ENCODE data around the gene PNPLA5. TPM values are rescaled to one million over a fixed set of nuclear protein-coding genes. Genes with fewer than 3 reads are reported as not detected.

The PNPLA5 gene
- total RNA-seq (2021; ENCODE audit: unreplicated experiment) (not detected), Bru-seq, nascent RNA (not detected), BruChase-seq, experiment 1, labeled RNA remaining after a 2-hour chase (not detected), BruChase-seq, experiment 2, labeled RNA remaining after a 6-hour chase (not detected)
- 0.11 TPM for polyA plus RNA-seq (2012; ENCODE audit: insufficient read length)
- long read RNA-seq = 0 reads

- ATAC-seq (no peak), DNase-seq (ENCODE audit: low read depth, low spot score) (no peak)
- H3K27ac ChIP-seq (ENCODE audit: low read length) = no peak within 1 kb of the TSS
- no peaks in the 10 kb centered on the region; the same call in 1 of the 2 replicates for H3K27me3 ChIP-seq (ENCODE audit: control insufficient read depth, insufficient read depth, low read length)
- H3K36me3 ChIP-seq (ENCODE audit: control insufficient read depth, insufficient read depth, low read length) = no peaks in the 10 kb centered on the region
- in situ Hi-C loops (cut with HindIII; ENCODE audit: low pct_unique_long_range_greater_than_20kb, low sequenced_read_pairs) (no loop called here), intact Hi-C loops (cut with micrococcal nuclease; ENCODE audit: unreplicated experiment) (no loop called here)
- CTCF ChIA-PET = no interaction called here
- H3K4me1 ChIP-seq (ENCODE audit: control insufficient read depth, insufficient read depth, low read length) = no peaks in the 10 kb centered on the region
- H3K9me3 ChIP-seq (ENCODE audit: control insufficient read depth, insufficient read depth, low read depth, low read length) = no peaks in the 10 kb centered on the region
- POLR2A ChIA-PET = no interaction called here
- no TSS peak for BruUV-seq (replicated peaks)
- TF ChIP-seq REST (IDR thresholded peaks at IDR 0.05; ENCODE audit: insufficient read depth in 1 of 2, low read depth in 2 of 2, low read length in 1 of 2) (no peak), SIN3A (IDR thresholded peaks at IDR 0.05; ENCODE audit: borderline replicate concordance, insufficient read depth, low read depth, low read length) (no peak), POLR2AphosphoS5 (IDR thresholded peaks at IDR 0.05; ENCODE audit: low read depth, low read length) (no peak), CTCF (IDR thresholded peaks at IDR 0.05) (no peak), TCF7L2 (IDR thresholded peaks at IDR 0.05; ENCODE audit: low read depth, low read length) (no peak)
- peak within 1 kb of the TSS; percentile 15 to 21; a peak in 3 of 4 replicates for H3K4me3 ChIP-seq (ENCODE audit: low read depth in 2 of 2, low read length in 2 of 2)
These were observed at the start of gene PNPLA5 for GRCh38 chr22:43891360-43892182. TSS of gene PNPLA5 (minus strand) at chr22:43892013. CDS start at chr22:43891880, 133 bp downstream.

- Histone ChIP-seq H3K27me3 (ENCODE audit: control insufficient read depth, insufficient read depth, low read length) (no peaks in the 10 kb centered on the region), H3K4me3 (ENCODE audit: low read depth in 2 of 2, low read length in 2 of 2) (no peak overlapping the region), H3K27ac (ENCODE audit: low read length) (no peak overlapping the region), H3K4me1 (ENCODE audit: control insufficient read depth, insufficient read depth, low read length) (no peaks in the 10 kb centered on the region), H3K36me3 (ENCODE audit: control insufficient read depth, insufficient read depth, low read length) (no peaks in the 10 kb centered on the region), H3K9me3 (ENCODE audit: control insufficient read depth, insufficient read depth, low read depth, low read length) (no peaks in the 10 kb centered on the region)
- TF ChIP-seq POLR2AphosphoS5 (IDR thresholded peaks at IDR 0.05; ENCODE audit: low read depth, low read length) = no peak
- TF ChIP-seq REST (IDR thresholded peaks at IDR 0.05; ENCODE audit: insufficient read depth in 1 of 2, low read depth in 2 of 2, low read length in 1 of 2) = no peak
- TF ChIP-seq CTCF (IDR thresholded peaks at IDR 0.05) = no peak
- no peak for TF ChIP-seq SIN3A (IDR thresholded peaks at IDR 0.05; ENCODE audit: borderline replicate concordance, insufficient read depth, low read depth, low read length)
- TF ChIP-seq TCF7L2 (IDR thresholded peaks at IDR 0.05; ENCODE audit: low read depth, low read length) = no peak
- CTCF ChIA-PET = no interaction called here
- intact Hi-C loops (cut with micrococcal nuclease; ENCODE audit: unreplicated experiment) (no loop called here), in situ Hi-C loops (cut with HindIII; ENCODE audit: low pct_unique_long_range_greater_than_20kb, low sequenced_read_pairs) (no loop called here)
- DNase-seq (ENCODE audit: low read depth, low spot score) (no peak), ATAC-seq (no peak)
- no TSS peak for BruUV-seq (replicated peaks)
- POLR2A ChIA-PET = interaction anchor here (0.6 kb wide), 1 partner anchor 1327 kb away, joined by 6 read pairs; the partner anchor contains the start of gene POLDIP3
These were observed 49.6 kb upstream of the PNPLA5 start for GRCh38 chr22:43941449-43941848.

All from Panc1 (cell line).